SJCRH30 (cell line): ENCODE measurements around the gene R3HDM2. TPM values are rescaled to one million over a fixed set of nuclear protein-coding genes. Genes with fewer than 3 reads are reported as not detected.
"Not testable (repeated sequence)": the region's sequence is repeated elsewhere in the genome, so short reads cannot be mapped to it uniquely, and the experiment has no call there.

Experiments used
- DNase-seq, 2 experiments: peaks; one replicate each; pipeline ENCODE4 v3.0.0-alpha.2; 2015 to 2020
- H3K27ac ChIP-seq: fragments of 250-450 bp; sonication (Bioruptor Pico); 2 replicates; pipeline ENCODE4 v1.5.1; 2020; ENCODE audit warnings: mild to moderate bottlenecking, moderate library complexity
- H3K27me3 ChIP-seq: fragments of 250-450 bp; sonication (Bioruptor Pico); 2 replicates; pipeline ENCODE4 v1.5.1; 2020; ENCODE audit warnings: mild to moderate bottlenecking, moderate library complexity
- H3K36me3 ChIP-seq: fragments of 250-450 bp; sonication (Bioruptor Pico); 2 replicates; pipeline ENCODE4 v1.5.1; 2020; ENCODE audit warnings: mild to moderate bottlenecking, moderate library complexity
- H3K4me1 ChIP-seq: fragments of 250-450 bp; sonication (Bioruptor Pico); 2 replicates; pipeline ENCODE4 v1.5.1; 2020; ENCODE audit warnings: mild to moderate bottlenecking, moderate library complexity
- H3K4me3 ChIP-seq: fragments of 250-450 bp; sonication (Bioruptor Pico); 2 replicates; pipeline ENCODE4 v1.5.1; 2020; ENCODE audit warnings: mild to moderate bottlenecking, moderate library complexity
- H3K9me3 ChIP-seq: fragments of 250-450 bp; sonication (Bioruptor Pico); replicated peaks from 2 replicates; pipeline ENCODE4 v1.5.1; 2020; ENCODE audit warnings: mild to moderate bottlenecking, moderate library complexity
- total RNA-seq: library from RNA; depleted of rRNA; stranded (reverse); fragments of >200 nt; shearing (Covaris generic); gene quantifications from 2 replicates; pipeline ENCODE4 v1.2.3, GENCODE V29; 2014

Gene R3HDM2
- total RNA-seq, 1 experiment from 2014 or later: 17.0 TPM

DNA sequence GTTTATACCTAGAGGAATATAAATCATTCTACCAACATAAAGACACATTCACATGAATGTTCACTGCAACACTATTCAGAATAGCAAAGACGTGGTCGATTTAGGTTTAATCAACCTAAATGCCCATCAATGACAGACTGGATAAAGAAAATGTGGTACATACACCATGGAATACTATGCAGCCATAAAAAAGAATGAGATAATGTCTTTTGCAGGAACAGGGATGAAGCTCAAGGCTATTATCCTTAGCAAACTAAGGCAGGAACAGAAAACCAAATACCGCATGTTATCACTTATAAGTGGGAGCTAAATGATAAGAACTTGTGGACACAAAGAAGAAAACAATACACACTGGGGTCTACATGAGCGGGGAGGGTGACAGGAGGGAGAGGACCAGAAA, 94.5 kb downstream of the R3HDM2 start:
- DNase-seq, H3K27ac ChIP-seq, H3K36me3 ChIP-seq, H3K9me3 ChIP-seq, H3K4me3 ChIP-seq, H3K27me3 ChIP-seq: not testable (repeated sequence)
- H3K4me1 ChIP-seq: peaks cover 12% of the 10 kb centered on the region; the same call in 1 of the 2 replicates

DNA sequence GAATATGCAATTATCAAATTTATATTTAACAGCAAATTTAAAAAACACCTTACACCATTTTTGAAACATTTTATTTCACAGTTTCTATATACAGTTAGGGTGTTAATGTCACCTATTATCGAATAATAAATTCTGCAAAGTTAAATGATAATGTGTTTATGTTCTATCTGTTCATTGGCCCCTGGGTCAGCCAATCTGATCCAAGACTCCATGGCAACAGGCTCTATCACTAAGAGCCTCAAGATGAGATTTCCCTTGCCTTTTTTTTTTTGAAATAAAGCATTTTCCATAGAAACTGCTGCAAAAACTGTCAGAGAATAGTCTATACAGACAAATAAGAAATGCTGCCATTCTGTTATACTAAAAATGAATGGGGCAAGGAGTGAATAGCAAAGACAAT, 96.6 kb downstream of the R3HDM2 start:
- peaks cover 6% of the 10 kb centered on the region; the same call in 1 of the 2 replicates for H3K9me3 ChIP-seq
- no peaks in the 10 kb centered on the region for H3K27me3 ChIP-seq
- H3K36me3 ChIP-seq: peaks cover 2% of the 10 kb centered on the region
- DNase-seq: no peak
- H3K4me3 ChIP-seq: no peak overlapping the region
- H3K27ac ChIP-seq: no peak overlapping the region
- no peaks in the 10 kb centered on the region for H3K4me1 ChIP-seq

DNA sequence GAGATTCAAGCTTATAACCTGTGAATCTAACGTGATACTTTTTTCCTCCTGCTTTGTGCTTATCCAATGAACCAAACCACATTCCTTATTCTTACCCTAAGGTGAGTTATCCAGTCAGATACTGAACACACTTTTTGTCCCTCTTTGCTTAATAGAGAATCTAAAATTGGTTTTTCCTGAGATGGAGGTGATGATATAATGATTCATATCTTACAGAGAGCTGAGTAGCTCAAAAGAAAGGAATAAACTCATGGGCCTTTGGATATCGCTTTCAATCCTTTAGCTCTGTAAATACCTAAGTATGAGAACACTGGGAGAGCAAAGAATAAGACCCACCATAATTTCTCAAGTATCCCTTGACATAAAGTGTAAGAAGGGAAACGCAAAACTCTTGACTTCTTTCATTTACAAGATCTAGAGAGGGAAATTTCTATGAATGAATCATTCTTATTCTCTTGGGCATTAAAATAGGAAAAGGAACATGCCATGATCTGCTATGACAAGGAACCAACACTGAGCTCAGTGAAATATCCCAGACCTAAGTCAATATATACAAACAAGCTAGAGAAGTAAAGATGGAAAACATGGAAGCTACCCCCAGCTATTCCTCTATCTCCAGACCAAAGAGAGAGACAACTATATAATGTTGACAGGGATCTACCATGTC, 98.1 kb downstream of the R3HDM2 start:
- Histone ChIP-seq H3K4me3 (no peak overlapping the region), H3K4me1 (no peaks in the 10 kb centered on the region), H3K9me3 (peaks cover 9% of the 10 kb centered on the region; the same call in 1 of the 2 replicates), H3K27ac (no peak overlapping the region), H3K36me3 (no peaks in the 10 kb centered on the region), H3K27me3 (no peaks in the 10 kb centered on the region)
- DNase-seq: no peak

DNA sequence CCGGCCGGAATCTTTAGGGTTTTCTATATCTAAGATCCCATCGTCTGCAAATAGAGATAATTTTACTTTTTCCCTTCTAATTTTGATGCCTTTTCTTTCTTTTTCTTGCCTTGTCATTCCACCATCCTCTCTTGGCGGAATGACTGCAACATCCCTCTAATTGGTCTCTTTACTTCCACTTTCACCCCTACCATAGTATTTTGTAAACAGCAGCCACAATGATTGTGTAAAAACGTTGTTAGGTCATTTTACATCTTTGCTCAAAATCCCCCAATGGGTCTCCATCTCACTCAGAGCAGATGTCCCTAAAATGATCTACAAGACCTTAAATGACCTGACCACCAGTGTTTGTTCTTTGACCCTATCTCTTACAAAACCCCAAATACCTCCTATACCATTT, 99.9 kb downstream of the R3HDM2 start:
- no peaks in the 10 kb centered on the region for H3K27me3 ChIP-seq
- H3K9me3 ChIP-seq: peaks cover 9% of the 10 kb centered on the region; the same call in 1 of the 2 replicates
- H3K4me1 ChIP-seq: no peaks in the 10 kb centered on the region
- H3K27ac ChIP-seq: no peak overlapping the region
- no peak for DNase-seq
- H3K36me3 ChIP-seq: no peaks in the 10 kb centered on the region
- H3K4me3 ChIP-seq: no peak overlapping the region

DNA sequence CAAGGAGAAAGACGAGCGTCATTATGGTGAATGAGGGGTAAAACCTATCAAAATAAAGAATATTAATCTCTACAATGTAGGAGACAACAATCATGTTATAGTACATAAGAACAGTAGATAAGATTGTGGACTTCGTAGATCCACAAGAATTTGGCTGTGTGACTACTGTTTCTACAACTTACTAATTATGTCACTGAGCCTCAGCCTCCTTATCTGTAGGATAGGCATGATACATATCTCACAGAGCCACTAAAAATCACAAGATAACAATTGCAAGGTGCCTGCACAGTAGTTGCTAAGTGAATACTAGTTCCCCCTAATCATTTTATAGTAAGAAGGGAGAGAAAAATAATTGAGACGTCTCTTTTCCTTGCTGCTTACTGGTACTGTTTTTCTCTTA, 101.6 kb downstream of the R3HDM2 start:
- Histone ChIP-seq H3K36me3 (no peaks in the 10 kb centered on the region), H3K4me3 (no peak overlapping the region), H3K27me3 (no peaks in the 10 kb centered on the region), H3K9me3 (peaks cover 9% of the 10 kb centered on the region; the same call in 1 of the 2 replicates), H3K4me1 (no peaks in the 10 kb centered on the region), H3K27ac (no peak overlapping the region)
- no peak for DNase-seq

DNA sequence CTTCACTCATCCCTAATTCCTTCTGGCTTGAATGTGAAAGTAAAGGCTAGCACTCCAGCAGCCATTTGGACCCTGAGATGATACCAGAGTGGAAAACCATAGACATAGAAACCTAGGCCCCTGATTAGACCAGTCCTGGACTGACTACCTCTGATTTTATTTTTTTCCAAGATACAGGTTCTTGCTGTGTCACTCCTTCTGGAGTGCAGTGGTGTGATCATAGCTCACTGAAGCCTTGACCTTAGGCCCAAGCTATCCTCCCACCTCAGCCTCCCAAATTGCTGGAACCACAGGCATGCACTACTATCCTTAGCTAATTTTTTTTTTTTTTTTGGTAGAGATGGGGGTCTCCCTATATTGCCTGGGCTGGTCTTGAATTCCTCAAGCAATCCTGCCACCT, 105.4 kb downstream of the R3HDM2 start:
- peaks cover 5% of the 10 kb centered on the region; the same call in 1 of the 2 replicates for H3K9me3 ChIP-seq
- no peaks in the 10 kb centered on the region for H3K27me3 ChIP-seq
- no peak overlapping the region for H3K27ac ChIP-seq
- DNase-seq: no peak
- no peaks in the 10 kb centered on the region for H3K36me3 ChIP-seq
- no peak overlapping the region for H3K4me3 ChIP-seq
- H3K4me1 ChIP-seq: no peaks in the 10 kb centered on the region

DNA sequence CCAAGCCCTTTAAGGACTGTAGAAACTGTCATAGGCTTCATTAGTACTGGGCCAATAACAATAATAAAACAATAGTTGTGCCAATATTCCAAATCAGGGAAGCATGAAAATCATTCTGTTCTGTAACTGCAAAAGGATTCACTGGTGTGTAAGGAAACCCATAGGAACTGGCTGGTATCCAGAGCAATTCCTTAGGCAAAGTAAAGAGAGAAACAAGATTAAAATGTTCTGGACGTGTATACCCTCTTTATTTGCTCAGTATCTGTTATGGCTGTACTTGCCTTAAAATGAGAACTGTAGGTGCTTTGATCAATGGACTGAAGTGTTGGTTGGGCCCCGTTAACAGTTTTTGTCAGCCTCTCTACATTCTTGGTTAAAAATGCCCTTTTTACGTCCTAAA, 107.4 kb downstream of the R3HDM2 start:
- Histone ChIP-seq H3K4me1 (no peaks in the 10 kb centered on the region), H3K4me3 (no peak overlapping the region), H3K9me3 (peaks cover 3% of the 10 kb centered on the region; the same call in 1 of the 2 replicates), H3K27ac (no peak overlapping the region), H3K36me3 (no peaks in the 10 kb centered on the region), H3K27me3 (no peaks in the 10 kb centered on the region)
- no peak for DNase-seq

DNA sequence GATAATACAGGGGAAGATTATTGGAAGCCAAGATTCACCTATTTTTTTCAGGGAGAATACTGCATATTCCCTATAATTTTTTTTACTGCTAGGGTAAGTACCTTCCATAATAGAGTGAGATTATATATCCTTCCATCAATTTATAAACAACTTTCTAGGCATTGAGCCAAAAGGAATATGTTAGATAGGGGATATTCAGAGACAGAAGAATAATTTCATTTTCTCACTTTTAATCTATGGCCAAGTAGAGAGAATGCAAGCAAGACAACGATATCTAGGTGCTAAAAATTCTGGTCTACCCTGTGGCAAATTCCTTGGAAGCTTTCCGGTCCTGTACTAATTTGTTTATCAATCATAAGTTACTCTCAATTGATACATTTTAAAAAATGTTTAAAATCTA, 110.2 kb downstream of the R3HDM2 start:
- H3K4me3 ChIP-seq: no peak overlapping the region
- H3K9me3 ChIP-seq: no peaks in the 10 kb centered on the region; the same call in 1 of the 2 replicates
- H3K27me3 ChIP-seq: no peaks in the 10 kb centered on the region
- no peak overlapping the region for H3K27ac ChIP-seq
- no peak for DNase-seq
- H3K36me3 ChIP-seq: no peaks in the 10 kb centered on the region
- H3K4me1 ChIP-seq: no peaks in the 10 kb centered on the region

DNA sequence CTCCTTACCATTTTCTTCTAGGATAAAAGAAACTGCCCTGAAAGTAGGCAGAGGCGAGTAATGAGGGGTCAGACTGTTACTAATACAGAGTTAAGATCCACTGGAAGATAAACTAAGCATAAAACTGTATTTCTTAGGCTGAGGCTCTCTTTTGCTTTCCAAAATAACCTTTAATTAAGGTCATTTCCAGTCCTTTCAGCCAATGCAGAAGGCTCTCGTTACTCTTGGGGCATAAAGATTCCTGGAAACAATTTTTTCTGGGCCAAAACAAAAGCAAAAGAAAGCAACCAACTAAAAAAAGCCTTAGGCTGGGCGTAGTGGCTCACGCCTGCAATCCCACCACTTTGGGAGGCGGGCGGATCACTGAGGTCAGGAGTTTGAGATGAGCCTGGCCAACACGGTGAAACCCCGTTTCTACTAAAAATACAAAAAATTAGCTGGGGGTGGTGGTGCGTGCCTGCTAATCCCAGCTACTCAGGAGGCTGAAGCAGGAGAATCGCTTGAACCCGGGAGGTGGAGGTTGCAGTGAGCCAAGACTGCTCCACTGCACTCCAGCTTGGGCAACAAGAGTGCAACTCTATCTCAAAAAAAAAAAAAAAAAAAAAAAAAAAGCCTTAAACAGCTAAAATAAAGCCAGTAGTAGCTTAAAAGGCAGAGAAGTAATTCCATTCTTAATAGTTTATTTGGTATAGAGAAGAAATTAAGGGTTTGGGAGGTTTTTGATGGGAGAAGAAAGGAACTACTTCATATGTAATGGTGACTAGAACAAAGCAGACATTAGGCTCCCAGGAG, 111.0 kb downstream of the R3HDM2 start:
- no peak for DNase-seq
- Histone ChIP-seq H3K27ac (no peak overlapping the region), H3K36me3 (no peaks in the 10 kb centered on the region), H3K27me3 (no peaks in the 10 kb centered on the region), H3K9me3 (no peaks in the 10 kb centered on the region; the same call in 1 of the 2 replicates), H3K4me1 (no peaks in the 10 kb centered on the region), H3K4me3 (no peak overlapping the region)

DNA sequence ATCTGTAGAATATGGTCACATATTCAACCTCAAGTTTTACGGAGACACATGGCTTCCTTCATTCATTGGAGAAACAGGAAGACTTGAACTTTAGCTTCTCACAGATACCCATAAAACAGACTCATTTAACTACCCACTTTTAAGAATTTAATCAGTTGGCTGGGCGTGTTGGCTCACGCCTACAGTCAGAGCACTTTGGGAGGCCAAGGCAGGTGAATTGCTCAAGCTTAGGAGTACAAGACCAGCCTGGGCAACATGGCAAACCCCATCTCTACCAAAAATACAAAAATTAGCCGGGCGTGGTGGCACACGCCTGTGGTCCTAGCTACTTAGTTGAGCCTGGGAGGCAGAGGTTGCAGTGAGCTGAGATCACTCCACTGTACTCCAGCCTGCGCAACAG, 115.2 kb downstream of the R3HDM2 start:
- Histone ChIP-seq H3K4me1 (no peaks in the 10 kb centered on the region), H3K27ac (no peak overlapping the region), H3K4me3 (no peak overlapping the region), H3K27me3 (peaks cover 2% of the 10 kb centered on the region; the same call in 1 of the 2 replicates), H3K36me3 (no peaks in the 10 kb centered on the region), H3K9me3 (no peaks in the 10 kb centered on the region)
- no peak for DNase-seq

DNA sequence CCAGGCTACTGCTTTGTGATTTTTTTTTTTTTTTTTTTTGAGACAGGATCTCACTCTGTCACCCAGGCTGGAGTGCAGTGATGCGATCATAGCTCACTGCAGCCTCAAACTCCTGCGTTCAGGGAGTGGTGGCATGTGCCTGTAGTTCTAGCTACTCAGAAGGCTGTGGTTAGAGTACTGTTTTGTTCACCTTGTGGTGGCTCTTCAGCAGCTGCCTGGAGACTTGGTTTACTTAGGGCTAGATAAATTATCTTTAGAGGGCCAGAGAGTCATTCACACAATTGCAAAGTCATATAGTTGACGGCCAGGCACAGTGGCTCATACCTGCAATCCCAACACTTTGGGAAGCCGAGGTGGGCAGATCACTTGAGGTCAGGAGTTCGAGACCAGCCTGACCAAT, 118.6 kb downstream of the R3HDM2 start:
- not testable (repeated sequence) for H3K4me1 ChIP-seq, H3K27me3 ChIP-seq, DNase-seq, H3K4me3 ChIP-seq, H3K36me3 ChIP-seq, H3K9me3 ChIP-seq, H3K27ac ChIP-seq

DNA sequence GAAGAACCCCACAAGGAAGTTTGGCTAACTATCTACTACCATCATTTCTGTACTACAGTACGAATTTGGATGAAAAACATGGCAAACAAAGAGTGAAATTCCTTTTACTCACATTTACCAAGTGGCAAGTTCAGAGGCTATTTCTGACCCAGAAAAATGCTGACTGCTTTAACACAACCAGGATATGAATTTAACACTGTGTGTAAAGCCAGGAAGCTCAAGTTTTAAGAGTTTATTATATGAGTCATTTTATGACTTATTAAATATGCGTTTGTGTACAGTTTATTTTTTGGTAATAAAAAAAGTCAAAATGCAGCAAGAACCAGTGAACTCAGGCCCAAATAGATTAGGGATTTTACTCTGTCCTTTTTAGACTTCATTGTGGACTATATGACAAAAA, 121.4 kb downstream of the R3HDM2 start:
- no peak for DNase-seq
- H3K27ac ChIP-seq: no peak overlapping the region

DNA sequence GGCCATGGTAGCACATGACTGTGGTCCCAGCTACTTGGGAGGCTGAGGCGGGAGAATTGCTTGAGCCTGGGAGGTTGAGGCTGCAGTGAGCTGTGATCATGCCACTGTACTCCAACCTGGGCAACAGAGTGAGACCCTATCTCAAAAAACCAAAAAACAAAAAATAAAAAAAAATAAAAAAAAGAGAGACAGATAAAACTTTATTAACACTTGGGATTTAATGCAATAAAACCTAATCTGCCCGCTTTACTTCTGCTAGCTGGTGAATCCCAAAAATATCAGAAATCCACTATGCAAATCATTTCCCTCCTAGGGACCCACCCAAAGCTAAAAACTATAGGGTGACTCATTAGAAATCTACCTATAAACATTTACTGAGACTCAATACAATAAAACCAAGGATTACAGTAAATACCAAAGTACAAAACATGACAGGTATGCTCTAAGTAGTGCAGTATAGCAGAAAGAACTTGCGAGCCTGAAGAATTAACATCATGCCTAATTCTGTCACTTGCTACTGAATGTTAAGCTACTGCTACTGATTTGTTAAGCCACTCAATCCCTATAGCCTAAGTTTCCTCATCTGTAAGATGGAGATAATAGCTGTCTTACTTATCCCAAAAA, 129.8 kb downstream of the R3HDM2 start:
- Histone ChIP-seq H3K36me3 (no peaks in the 10 kb centered on the region), H3K9me3 (peaks cover 3% of the 10 kb centered on the region; the same call in 1 of the 2 replicates), H3K4me1 (no peaks in the 10 kb centered on the region), H3K27ac (no peak overlapping the region), H3K27me3 (peaks cover 11% of the 10 kb centered on the region; the same call in 1 of the 2 replicates), H3K4me3 (no peak overlapping the region)
- DNase-seq: no peak

More for the DNA sequence above, 121.4 kb downstream of the R3HDM2 start:
- no peaks in the 10 kb centered on the region for H3K36me3 ChIP-seq
- H3K4me1 ChIP-seq: no peaks in the 10 kb centered on the region
- H3K27me3 ChIP-seq: peaks cover 3% of the 10 kb centered on the region; the same call in 1 of the 2 replicates
- H3K9me3 ChIP-seq: no peaks in the 10 kb centered on the region
- no peak overlapping the region for H3K4me3 ChIP-seq

DNA sequence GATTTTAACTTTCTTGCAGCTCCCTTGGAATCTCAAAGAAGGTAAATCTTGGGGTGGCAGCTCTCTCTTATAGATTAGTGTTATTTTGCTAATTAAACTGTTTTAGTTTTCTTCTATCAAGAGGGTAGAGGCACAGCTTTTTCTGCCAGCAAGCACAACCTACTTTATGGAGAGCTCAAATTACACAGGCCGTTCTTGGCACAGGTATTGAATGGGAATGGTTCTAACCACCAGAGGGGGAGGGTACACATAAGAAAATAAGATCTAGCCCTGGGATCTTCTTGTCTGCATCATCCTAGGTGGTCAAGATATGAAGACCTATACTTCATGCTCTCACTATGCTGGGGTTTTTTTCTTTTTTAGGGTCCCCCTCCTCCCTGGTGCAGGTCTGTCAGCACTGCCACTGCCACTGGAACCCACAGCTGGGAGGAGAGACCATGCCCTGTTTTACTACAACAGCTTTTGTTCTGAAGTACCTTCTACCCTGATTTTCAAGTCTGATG, 131.3 kb downstream of the R3HDM2 start:
- peak in 1 of 2 experiments; percentile 72 for DNase-seq
- H3K27me3 ChIP-seq: peaks cover 11% of the 10 kb centered on the region; the same call in 1 of the 2 replicates
- no peaks in the 10 kb centered on the region for H3K4me1 ChIP-seq
- H3K9me3 ChIP-seq: peaks cover 3% of the 10 kb centered on the region; the same call in 1 of the 2 replicates
- no peaks in the 10 kb centered on the region for H3K36me3 ChIP-seq
- no peak overlapping the region for H3K27ac ChIP-seq
- no peak overlapping the region for H3K4me3 ChIP-seq

DNA sequence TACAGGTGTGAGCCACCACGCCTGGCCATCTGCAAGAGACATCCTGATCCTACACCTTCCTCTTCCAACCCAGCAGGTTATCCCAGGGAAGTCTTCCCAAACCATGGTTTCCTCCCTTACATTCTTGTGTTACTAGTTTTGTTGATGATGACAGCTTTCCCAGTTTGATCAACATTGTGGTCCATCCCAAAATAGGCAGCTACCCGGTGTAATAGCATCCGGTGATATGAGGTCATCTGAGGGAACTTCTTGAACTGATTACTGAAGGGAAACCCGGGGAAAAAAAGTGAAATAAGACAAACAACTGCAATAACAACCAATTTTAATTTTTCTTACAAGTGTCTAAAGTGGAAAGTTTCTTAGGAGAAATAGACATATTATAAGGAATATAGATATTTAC, 134.6 kb downstream of the R3HDM2 start:
- H3K27ac ChIP-seq: no peak overlapping the region
- H3K27me3 ChIP-seq: peaks cover 15% of the 10 kb centered on the region; the same call in 1 of the 2 replicates
- DNase-seq: no peak
- H3K4me1 ChIP-seq: no peaks in the 10 kb centered on the region
- no peaks in the 10 kb centered on the region for H3K36me3 ChIP-seq
- H3K9me3 ChIP-seq: no peaks in the 10 kb centered on the region
- no peak overlapping the region for H3K4me3 ChIP-seq
